ENCODE data around the gene WDR62. TPM values are rescaled to one million over a fixed set of nuclear protein-coding genes. Genes with fewer than 3 reads are reported as not detected.

The WDR62 gene
- total and polyA plus RNA-seq, 2 donors (not counting 3 experiments of a cell fraction or from before 2014, with no cell fraction given) = 8.0 to 13.4 TPM

- TF ChIP-seq GATA2 (IDR thresholded peaks at IDR 0.05; ENCODE audit: insufficient read depth, insufficient read length, low read depth, low read length) (no peak), EZH2 (IDR thresholded peaks at IDR 0.05; ENCODE audit: borderline replicate concordance, low read depth, low read length, severe bottlenecking) (no peak), CTCF (IDR thresholded peaks at IDR 0.05; ENCODE audit: extremely low read depth in 1 of 2, insufficient read depth in 1 of 2, low read depth in 1 of 2, low read length in 2 of 2) (no peak), FOS (IDR thresholded peaks at IDR 0.05; ENCODE audit: borderline replicate concordance, insufficient read depth, low read length) (no peak), MAX (IDR thresholded peaks at IDR 0.05; ENCODE audit: insufficient read depth, insufficient read length) (no peak), JUN (IDR thresholded peaks at IDR 0.05; ENCODE audit: borderline replicate concordance, insufficient read depth, insufficient read length, low read depth) (no peak), POLR2AphosphoS5 (IDR thresholded peaks at IDR 0.05; ENCODE audit: insufficient read depth, low read depth, low read length) (no peak), MYC (IDR thresholded peaks at IDR 0.05; ENCODE audit: low read depth, low read length) (no peak), POLR2A (IDR thresholded peaks at IDR 0.05; ENCODE audit: low read depth, low read length) (no peak)
- intact Hi-C loops (cut with micrococcal nuclease) (no loop called here), dilution Hi-C loops (cut with MboI; ENCODE audit: extremely low pct_ligation_motif_present, low sequenced_read_pairs) (no loop called here)
- Histone ChIP-seq H3K4me2 (ENCODE audit: insufficient read depth, low read length) (no peak overlapping the region), H3K9ac (replicated peaks; ENCODE audit: extremely low read depth, insufficient read depth, low read length) (no peak overlapping the region), H3K27ac (ENCODE audit: insufficient read depth, low read depth, low read length) (no peak overlapping the region), H3K9me1 (replicated peaks; ENCODE audit: control insufficient read depth, extremely low read depth, insufficient read depth, low read length) (no peaks in the 10 kb centered on the region), H3K36me3 (ENCODE audit: control insufficient read depth in 2 of 2, extremely low read depth in 1 of 2, insufficient read depth in 2 of 2, low read length in 2 of 2) (no peaks in the 10 kb centered on the region), H3K9me3 (replicated peaks; ENCODE audit: control insufficient read depth, insufficient read depth, low read length) (no peaks in the 10 kb centered on the region), H4K20me1 (replicated peaks; ENCODE audit: control insufficient read depth, extremely low read depth, insufficient read depth, low read length) (no peaks in the 10 kb centered on the region), H3K4me1 (ENCODE audit: control insufficient read depth, extremely low read depth, insufficient read depth, low read length) (no peaks in the 10 kb centered on the region), H2AFZ (ENCODE audit: low read depth, low read length) (no peak overlapping the region), H3K79me2 (ENCODE audit: control insufficient read depth, insufficient read depth, low read length) (no peaks in the 10 kb centered on the region), H3K27me3 (ENCODE audit: control insufficient read depth in 2 of 2, insufficient read depth in 2 of 2, low read length in 2 of 2) (no peaks in the 10 kb centered on the region), H3K4me3 (replicated peaks in 1 of 3; ENCODE audit: insufficient read depth in 1 of 3, low read depth in 1 of 3, low read length in 3 of 3) (no peak overlapping the region)
- DNase-seq (ENCODE audit: low read depth, low spot score) = no peak
- no TSS peak for BruUV-seq (replicated peaks)
- FAIRE-seq = no peak
- CTCF ChIA-PET = no interaction called here
- POLR2A ChIA-PET = no interaction called here
Observed at GRCh38 chr19:36046443-36047050, 8.2 kb upstream of the WDR62 start.

Data from endothelial cell of umbilical vein (primary cell).